ENCODE measurements around the gene GALNT8. TPM values are rescaled to one million over a fixed set of nuclear protein-coding genes. Genes with fewer than 3 reads are reported as not detected.

Gene GALNT8
- total RNA-seq, 1 donor from 2014 or later, result 0.35 TPM

DNA sequence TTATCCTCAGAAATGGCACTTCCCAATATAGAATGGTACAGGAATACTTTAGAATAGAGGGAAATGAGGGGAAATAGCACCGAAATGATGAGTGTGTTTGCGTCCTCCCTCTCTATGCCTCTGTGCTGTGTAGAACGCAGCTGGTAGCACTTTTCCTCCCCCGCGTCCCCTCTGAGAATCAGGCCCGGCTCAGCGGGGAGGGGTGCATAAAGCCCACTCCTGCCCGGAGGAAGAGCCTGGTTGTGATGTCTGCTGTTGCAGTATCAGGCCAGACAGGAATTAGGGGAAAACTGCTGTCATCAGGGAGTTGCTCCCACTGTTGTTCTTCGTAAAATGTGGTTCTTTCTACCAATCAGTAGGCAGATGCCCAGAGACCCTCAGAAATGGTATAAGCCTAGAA is 76.0 kb downstream of the GALNT8 start:
- DNase-seq (ENCODE audit: extremely low read depth, low read depth, low spot score), result no peak

GRCh38 chr12:4796694-4797482 is 76.7 kb downstream of the GALNT8 start:
- no peak for DNase-seq (ENCODE audit: extremely low read depth, low read depth, low spot score)

DNA sequence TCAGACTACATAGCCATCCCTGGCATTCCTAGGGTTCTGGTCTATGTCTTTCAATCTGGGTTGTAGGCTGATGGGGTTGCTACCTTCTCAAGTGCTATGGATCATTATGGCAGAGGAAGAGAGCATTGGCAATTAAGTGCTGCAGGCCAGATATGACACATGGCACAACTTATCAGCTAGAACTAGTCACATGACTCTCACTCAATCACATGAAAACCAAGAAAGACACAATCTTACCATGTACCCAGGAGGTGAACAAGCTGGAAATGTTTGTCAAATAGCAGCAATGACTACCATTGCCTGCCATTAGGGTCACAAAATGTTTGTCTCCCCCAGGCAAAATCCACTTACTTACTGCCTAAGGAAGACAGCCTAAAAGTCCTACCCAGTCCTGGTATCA is 80.4 kb downstream of the GALNT8 start:
- no peak for DNase-seq (ENCODE audit: extremely low read depth, low read depth, low spot score)

GRCh38 chr12:4802841-4803240 is 82.6 kb downstream of the GALNT8 start:
- DNase-seq (ENCODE audit: extremely low read depth, low read depth, low spot score), result no peak

- DNase-seq (ENCODE audit: extremely low read depth, low read depth, low spot score), result no peak
Observed at GRCh38 chr12:4806439-4807115, 86.4 kb downstream of the GALNT8 start.

GRCh38 chr12:4807116-4807783 is 87.0 kb downstream of the GALNT8 start:
- DNase-seq (ENCODE audit: extremely low read depth, low read depth, low spot score), result no peak

- DNase-seq (ENCODE audit: extremely low read depth, low read depth, low spot score), result no peak
Observed at GRCh38 chr12:4807813-4808212, 87.6 kb downstream of the GALNT8 start.

DNA sequence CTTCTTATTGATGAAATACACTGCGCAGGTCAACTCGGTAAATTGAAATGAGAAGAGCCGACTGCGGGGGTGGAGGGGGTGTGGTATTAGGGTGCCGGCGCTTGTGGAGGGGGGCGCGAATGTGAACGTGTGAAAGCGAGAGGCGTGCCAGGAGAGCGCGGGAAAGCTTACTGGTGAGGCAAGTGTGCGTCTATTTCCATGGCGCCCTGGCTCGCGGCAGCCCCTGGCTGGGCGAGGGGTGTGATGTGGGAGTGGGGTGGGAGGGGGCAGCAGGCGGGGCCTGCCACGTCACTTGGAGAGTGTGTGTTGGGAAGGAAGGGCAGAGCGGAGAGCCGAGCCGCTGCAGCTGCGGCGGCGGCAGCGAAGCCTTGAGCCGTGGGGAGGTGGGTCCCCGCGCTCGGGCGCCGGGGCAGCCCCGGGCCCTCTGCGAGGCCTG is 88.8 kb downstream of the GALNT8 start:
- no peak for DNase-seq (ENCODE audit: extremely low read depth, low read depth, low spot score)

GRCh38 chr12:4809449-4810218 is 89.4 kb downstream of the GALNT8 start:
- no peak for DNase-seq (ENCODE audit: extremely low read depth, low read depth, low spot score)

DNA sequence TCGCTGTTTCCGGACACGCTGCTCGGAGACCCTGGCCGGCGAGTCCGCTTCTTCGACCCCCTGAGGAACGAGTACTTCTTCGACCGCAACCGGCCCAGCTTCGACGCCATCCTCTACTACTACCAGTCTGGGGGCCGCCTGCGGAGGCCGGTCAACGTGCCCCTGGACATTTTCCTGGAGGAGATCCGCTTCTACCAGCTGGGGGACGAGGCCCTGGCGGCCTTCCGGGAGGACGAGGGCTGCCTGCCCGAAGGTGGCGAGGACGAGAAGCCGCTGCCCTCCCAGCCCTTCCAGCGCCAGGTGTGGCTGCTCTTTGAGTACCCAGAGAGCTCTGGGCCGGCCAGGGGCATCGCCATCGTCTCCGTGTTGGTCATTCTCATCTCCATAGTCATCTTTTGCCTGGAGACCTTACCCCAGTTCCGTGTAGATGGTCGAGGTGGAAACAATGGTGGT is 90.0 kb downstream of the GALNT8 start:
- DNase-seq (ENCODE audit: extremely low read depth, low read depth, low spot score), result no peak

GRCh38 chr12:4812624-4813327 is 92.6 kb downstream of the GALNT8 start:
- DNase-seq (ENCODE audit: extremely low read depth, low read depth, low spot score), result no peak

DNA sequence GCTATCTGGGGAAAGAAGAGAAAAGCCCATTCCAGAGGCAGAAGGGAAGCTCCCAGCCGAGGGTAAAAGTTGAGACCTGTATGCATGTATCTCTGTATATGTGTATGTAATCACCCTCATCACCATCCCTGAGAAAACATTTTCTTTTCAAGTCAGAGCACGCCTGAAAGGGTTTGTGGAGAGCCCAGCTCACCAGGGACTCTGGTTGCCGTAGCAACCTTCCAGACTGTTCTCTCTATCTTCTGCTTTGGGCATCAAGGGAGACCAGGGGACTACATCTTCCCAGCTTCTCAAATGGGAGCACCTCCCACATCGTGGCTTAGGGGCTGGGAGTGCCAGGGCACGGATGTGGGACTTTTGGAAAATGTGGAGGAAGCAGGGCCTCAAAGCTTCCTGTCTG is 93.5 kb downstream of the GALNT8 start:
- DNase-seq (ENCODE audit: extremely low read depth, low read depth, low spot score), result no peak

DNA sequence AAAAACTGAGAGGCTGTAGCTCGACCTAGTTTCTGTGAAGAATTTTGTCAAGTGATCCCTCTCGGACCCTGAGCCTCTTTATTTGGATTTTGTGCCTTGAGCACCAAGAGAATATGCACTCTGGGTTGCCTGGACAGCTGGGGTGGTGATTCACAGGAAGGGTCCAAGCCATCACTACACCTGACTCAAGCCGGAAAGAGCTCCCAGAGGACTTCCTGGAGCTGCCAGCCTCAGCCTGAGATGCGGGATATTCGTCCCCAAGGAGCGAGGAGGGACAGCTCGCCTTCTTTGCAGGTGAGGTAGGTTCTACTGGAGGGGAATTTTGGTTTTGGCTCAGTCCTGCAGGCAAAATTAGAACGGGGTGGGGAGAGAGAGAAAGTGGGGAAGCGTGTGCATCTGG is 94.3 kb downstream of the GALNT8 start:
- DNase-seq (ENCODE audit: extremely low read depth, low read depth, low spot score), result no peak

- DNase-seq (ENCODE audit: extremely low read depth, low read depth, low spot score), result no peak
Observed at GRCh38 chr12:4816744-4817525, 96.7 kb downstream of the GALNT8 start.

DNA sequence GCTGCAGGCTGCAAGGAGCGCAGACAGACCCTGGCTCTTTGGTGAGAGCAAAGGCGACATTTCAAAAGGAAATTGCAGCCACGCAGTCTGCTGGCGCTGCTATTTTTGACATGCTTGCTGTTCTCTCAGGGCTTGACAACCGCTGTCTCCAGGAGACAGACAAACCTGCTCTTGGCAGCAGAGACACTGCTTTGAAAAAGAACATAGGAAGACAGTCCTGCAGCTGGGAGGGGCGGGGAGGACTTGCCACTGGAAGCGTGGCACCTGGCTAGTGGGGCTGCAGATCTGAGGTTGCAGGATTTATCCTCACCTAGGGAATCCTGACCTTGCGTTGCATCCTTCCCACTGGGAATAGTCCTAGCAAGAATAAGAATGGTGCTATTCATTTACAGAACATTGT is 97.7 kb downstream of the GALNT8 start:
- DNase-seq (ENCODE audit: extremely low read depth, low read depth, low spot score), result no peak

DNA sequence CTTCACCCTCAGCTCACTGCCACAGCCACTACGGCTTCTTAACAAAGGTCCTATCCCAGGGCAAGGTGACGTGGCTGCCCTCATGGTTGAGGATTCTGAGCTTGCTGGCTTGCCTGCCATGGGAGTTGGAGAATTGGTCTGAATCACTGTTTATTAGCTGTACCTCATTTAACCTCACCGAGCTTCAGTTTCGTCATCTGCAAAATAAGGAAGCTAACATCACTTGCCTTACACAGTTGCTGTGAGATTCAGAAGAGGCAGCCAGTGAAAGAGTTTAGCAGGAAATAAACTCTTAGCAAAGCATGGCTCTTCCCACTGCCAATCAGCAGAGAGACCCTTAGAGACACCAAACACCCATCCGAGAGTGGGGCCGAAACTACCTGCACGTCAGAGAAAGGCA is 99.5 kb downstream of the GALNT8 start:
- DNase-seq (ENCODE audit: extremely low read depth, low read depth, low spot score), result no peak

DNA sequence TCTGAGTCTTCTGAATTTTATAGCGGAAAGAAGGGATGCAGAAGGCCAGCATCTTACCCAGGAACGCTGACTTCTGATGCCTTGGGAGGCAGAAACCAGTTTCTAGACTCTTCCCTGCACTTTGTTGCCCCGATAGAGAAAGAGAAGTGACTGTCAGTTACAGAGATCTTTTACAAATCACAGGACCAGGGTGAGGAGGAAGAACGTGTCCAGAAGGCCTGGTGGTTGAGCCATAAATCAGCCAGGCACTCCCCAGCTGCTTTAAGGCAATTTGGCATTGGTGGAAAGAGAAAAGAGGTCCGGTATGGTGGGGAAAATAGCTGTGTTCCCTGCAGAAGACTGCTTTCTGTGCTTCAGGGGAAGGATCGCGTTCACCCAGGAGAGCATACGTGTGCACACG is 100.8 kb downstream of the GALNT8 start:
- no peak for DNase-seq (ENCODE audit: extremely low read depth, low read depth, low spot score)

Measured in glomerular endothelial cell (primary cell).